GM21423 (cell line): ENCODE data around the gene ATP6V1G2.
A peak's percentile ranks its signal among the peaks of the same experiment; 100 is the strongest.
"Not testable (repeated sequence)": the region's sequence is repeated elsewhere in the genome, so short reads cannot be mapped to it uniquely, and the experiment has no call there.

Experiments
- ATAC-seq: cut with Tn5 transposase; IDR thresholded peaks from one replicate; pipeline ENCODE4 v1.9.1; 2021; ENCODE audit warnings: mild to moderate bottlenecking, moderate library complexity; ENCODE audit not compliant: unreplicated experiment

ATP6V1G2 gene

GRCh38 chr6:31546339-31546957, at the start of gene ATP6V1G2:
Gene ATP6V1G2 (minus strand): TSS chr6:31546608. CDS start chr6:31546559, 49 bp downstream.
- peak; percentile 35 for ATAC-seq

- no peak for ATAC-seq
These were observed 46.0 kb upstream of the ATP6V1G2 start for GRCh38 chr6:31592396-31592771.

- not testable (repeated sequence) for ATAC-seq
These were observed 44.3 kb upstream of the ATP6V1G2 start for GRCh38 chr6:31590691-31591090.

- ATAC-seq: no peak
These were observed 42.7 kb upstream of the ATP6V1G2 start for GRCh38 chr6:31588871-31589650.

- ATAC-seq: no peak
These were observed 41.7 kb upstream of the ATP6V1G2 start for GRCh38 chr6:31587791-31588777.

GRCh38 chr6:31586599-31587281, 40.3 kb upstream of the ATP6V1G2 start:
- no peak for ATAC-seq

- no peak for ATAC-seq
These were observed 39.6 kb upstream of the ATP6V1G2 start, which contains the start of gene LST1 for GRCh38 chr6:31586008-31586407. Gene LST1 (plus strand): TSS chr6:31586277. CDS start chr6:31587300, 1,023 bp downstream.

- ATAC-seq: no peak
These were observed 39.1 kb upstream of the ATP6V1G2 start for GRCh38 chr6:31585491-31585890.

- no peak for ATAC-seq
These were observed 35.8 kb upstream of the ATP6V1G2 start, which contains the start of gene LTB for GRCh38 chr6:31582230-31582643. Gene LTB (minus strand): TSS chr6:31582424. CDS start chr6:31582417, 7 bp downstream.

- ATAC-seq: no peak
These were observed 35.2 kb upstream of the ATP6V1G2 start for GRCh38 chr6:31581434-31582229.

GRCh38 chr6:31580807-31581433, 34.5 kb upstream of the ATP6V1G2 start:
- ATAC-seq: peak; percentile 49

- ATAC-seq: no peak
These were observed 34.0 kb upstream of the ATP6V1G2 start for GRCh38 chr6:31580438-31580740.

GRCh38 chr6:31579546-31580437, 33.4 kb upstream of the ATP6V1G2 start:
- ATAC-seq: no peak

GRCh38 chr6:31579119-31579505, 32.7 kb upstream of the ATP6V1G2 start:
- no peak for ATAC-seq

GRCh38 chr6:31578184-31579118, 32.0 kb upstream of the ATP6V1G2 start:
- no peak for ATAC-seq

- ATAC-seq: no peak
These were observed 31.2 kb upstream of the ATP6V1G2 start for GRCh38 chr6:31577579-31577966.

- ATAC-seq: no peak
These were observed 30.6 kb upstream of the ATP6V1G2 start for GRCh38 chr6:31576897-31577578.
